ENCODE measurements around the gene THOC6. TPM values are rescaled to one million over a fixed set of nuclear protein-coding genes. Genes with fewer than 3 reads are reported as not detected.
"Not testable (repeated sequence)": the region's sequence is repeated elsewhere in the genome, so short reads cannot be mapped to it uniquely, and the experiment has no call there.

Gene THOC6
- total RNA-seq, 1 donor from 2014 or later, result 21.3 TPM

GRCh38 chr16:3057181-3058138, 33.6 kb downstream of the THOC6 start:
- no peak for ATAC-seq

GRCh38 chr16:3058139-3059030, 34.5 kb downstream of the THOC6 start:
- peak; percentile 40 for ATAC-seq

GRCh38 chr16:3059041-3059722, 35.3 kb downstream of the THOC6 start:
- ATAC-seq, result peak; percentile 90

GRCh38 chr16:3059723-3060242, 35.9 kb downstream of the THOC6 start:
- no peak for ATAC-seq

GRCh38 chr16:3060339-3061127, 36.7 kb downstream of the THOC6 start:
- ATAC-seq, result no peak

- ATAC-seq, result no peak
Observed at GRCh38 chr16:3062553-3062952, 38.7 kb downstream of the THOC6 start.

- no peak for ATAC-seq
Observed at GRCh38 chr16:3063625-3064386, 40.0 kb downstream of the THOC6 start.

- ATAC-seq, result no peak
Observed at GRCh38 chr16:3065069-3065741, 41.4 kb downstream of the THOC6 start, which contains the start of gene IL32. Gene IL32, plus strand, starts transcription at chr16:3065640. Its CDS starts 172 bp downstream, at chr16:3065812.

GRCh38 chr16:3065742-3066439, 42.1 kb downstream of the THOC6 start:
- peak; percentile 9 for ATAC-seq

GRCh38 chr16:3066440-3066748, 42.6 kb downstream of the THOC6 start:
- no peak for ATAC-seq

GRCh38 chr16:3068487-3068886, 44.7 kb downstream of the THOC6 start:
- ATAC-seq, result peak; percentile 61

- ATAC-seq, result not testable (repeated sequence)
Observed at GRCh38 chr16:3069146-3069545, 45.3 kb downstream of the THOC6 start.

GRCh38 chr16:3070608-3071111, 46.8 kb downstream of the THOC6 start:
- no peak for ATAC-seq

- ATAC-seq, result no peak
Observed at GRCh38 chr16:3071655-3072054, 47.8 kb downstream of the THOC6 start.

- ATAC-seq, result peak; percentile 68
Observed at GRCh38 chr16:3072148-3072547, 48.3 kb downstream of the THOC6 start.

GRCh38 chr16:3072576-3073263, 48.9 kb downstream of the THOC6 start:
- not testable (repeated sequence) for ATAC-seq

- no peak for ATAC-seq
Observed at GRCh38 chr16:3073448-3073847, 49.6 kb downstream of the THOC6 start.

GRCh38 chr16:3074860-3075522, 51.2 kb downstream of the THOC6 start:
- peak; percentile 58 for ATAC-seq
